Transverse colon (tissue), 4 donors: ENCODE data around the gene VPS52.

ENCODE experiments used
- POLR2A ChIP-seq: fragments of 450-650 bp; IDR thresholded peaks from one replicate; pipeline ENCODE4 v1.6.1; 2016; ENCODE audit warnings: antibody characterized with exemption, mild to moderate bottlenecking, moderate library complexity
- POLR2AphosphoS5 ChIP-seq, 3 donors: sonication (generic); formaldehyde crosslinking; IDR thresholded peaks; one replicate each; pipeline ENCODE4 v1.6.1; 2016; ENCODE audit warnings: antibody characterized with exemption in 3 of 3
- TF ChIP-seq, protein P1 (sequence below), 5 experiments: fragments of 200-600 bp in 3 of 5; fragments of 450-650 bp in 2 of 5; sonication (generic) in 3 of 5; IDR thresholded peaks; 1 replicate in 2 of 5; 2 replicates in 3 of 5; pipeline ENCODE4 v1.5.1; 2016 to 2017; ENCODE audit warnings: antibody characterized with exemption in 5 of 5, inconsistent platforms in 3 of 5, mild to moderate bottlenecking in 2 of 5, moderate library complexity in 1 of 5

GRCh38 chr6:33319939-33320314, 48.3 kb upstream of the VPS52 start:
- TF ChIP-seq, protein P1, sequence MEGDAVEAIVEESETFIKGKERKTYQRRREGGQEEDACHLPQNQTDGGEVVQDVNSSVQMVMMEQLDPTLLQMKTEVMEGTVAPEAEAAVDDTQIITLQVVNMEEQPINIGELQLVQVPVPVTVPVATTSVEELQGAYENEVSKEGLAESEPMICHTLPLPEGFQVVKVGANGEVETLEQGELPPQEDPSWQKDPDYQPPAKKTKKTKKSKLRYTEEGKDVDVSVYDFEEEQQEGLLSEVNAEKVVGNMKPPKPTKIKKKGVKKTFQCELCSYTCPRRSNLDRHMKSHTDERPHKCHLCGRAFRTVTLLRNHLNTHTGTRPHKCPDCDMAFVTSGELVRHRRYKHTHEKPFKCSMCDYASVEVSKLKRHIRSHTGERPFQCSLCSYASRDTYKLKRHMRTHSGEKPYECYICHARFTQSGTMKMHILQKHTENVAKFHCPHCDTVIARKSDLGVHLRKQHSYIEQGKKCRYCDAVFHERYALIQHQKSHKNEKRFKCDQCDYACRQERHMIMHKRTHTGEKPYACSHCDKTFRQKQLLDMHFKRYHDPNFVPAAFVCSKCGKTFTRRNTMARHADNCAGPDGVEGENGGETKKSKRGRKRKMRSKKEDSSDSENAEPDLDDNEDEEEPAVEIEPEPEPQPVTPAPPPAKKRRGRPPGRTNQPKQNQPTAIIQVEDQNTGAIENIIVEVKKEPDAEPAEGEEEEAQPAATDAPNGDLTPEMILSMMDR (IDR thresholded peaks at IDR 0.05): no peak
- TF ChIP-seq POLR2A (no peak), POLR2AphosphoS5 (IDR thresholded peaks at IDR 0.05) (no peak)
